Neural cell (in vitro differentiated cells): ENCODE data around the gene TDRD15. TPM values are rescaled to one million over a fixed set of nuclear protein-coding genes. Genes with fewer than 3 reads are reported as not detected.

Experiments
- polyA plus RNA-seq: library from polyadenylated mRNA; depleted of rRNA; stranded (reverse); fragments of >200 nt; gene quantifications from 2 replicates; pipeline ENCODE4 v1.2.3, GENCODE V29; 2014

The TDRD15 gene
- polyA plus RNA-seq, 1 donor from 2014 or later: not detected

Other genes with a start within 250 kb of the TDRD15 start
- not detected in 2 replicates for gene APOB, start 79.9 kb upstream of the TDRD15 start, polyA plus RNA-seq